ENCODE data around the gene CAMTA1.

DNA sequence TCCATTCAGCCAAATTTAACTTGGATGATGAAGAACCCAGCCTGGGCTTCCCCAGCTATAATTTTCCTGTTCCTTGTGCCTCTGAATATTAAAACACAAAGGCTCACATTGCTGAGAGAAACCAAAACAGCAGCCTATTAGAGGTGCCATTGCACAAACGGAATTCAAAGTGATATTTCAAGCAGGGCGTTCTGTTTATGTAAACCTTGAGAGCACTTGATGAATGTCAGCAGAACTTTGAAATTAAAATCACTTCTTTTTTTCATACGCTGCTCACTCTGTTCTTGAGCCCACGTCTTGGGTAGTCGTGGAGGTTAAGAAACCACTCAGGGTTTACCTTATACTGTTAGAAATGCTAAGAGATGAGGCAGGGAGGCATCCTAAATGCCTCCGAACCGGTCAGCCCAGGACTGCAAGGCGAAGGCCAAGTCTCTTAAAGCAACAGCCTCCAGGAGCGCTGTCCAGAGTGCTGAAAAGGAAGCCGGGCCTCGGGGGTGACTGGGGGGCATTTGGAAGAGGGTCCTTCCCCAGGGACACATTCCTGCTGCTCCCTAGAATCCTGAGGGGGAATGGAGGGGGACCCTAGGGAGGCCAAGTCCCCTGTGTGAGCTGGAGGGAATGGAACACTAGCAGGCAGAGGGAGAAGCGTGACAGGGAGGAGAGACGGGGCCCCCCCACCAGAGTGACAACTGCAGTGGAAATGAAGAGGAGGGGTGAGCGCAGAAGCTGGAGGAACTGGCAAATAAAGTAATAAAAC, 831.0 kb downstream of the CAMTA1 start:
- TF ChIP-seq RARB (CRISPR knock-in tag; IDR thresholded peaks at IDR 0.05) = no peak
- TF ChIP-seq ZNF70 (CRISPR knock-in tag; IDR thresholded peaks at IDR 0.05) = no peak
- no peak; the same call in 1 of the 2 replicates for TF ChIP-seq ZFP3 (CRISPR knock-in tag; IDR thresholded peaks at IDR 0.05)
- TF ChIP-seq, protein P1, sequence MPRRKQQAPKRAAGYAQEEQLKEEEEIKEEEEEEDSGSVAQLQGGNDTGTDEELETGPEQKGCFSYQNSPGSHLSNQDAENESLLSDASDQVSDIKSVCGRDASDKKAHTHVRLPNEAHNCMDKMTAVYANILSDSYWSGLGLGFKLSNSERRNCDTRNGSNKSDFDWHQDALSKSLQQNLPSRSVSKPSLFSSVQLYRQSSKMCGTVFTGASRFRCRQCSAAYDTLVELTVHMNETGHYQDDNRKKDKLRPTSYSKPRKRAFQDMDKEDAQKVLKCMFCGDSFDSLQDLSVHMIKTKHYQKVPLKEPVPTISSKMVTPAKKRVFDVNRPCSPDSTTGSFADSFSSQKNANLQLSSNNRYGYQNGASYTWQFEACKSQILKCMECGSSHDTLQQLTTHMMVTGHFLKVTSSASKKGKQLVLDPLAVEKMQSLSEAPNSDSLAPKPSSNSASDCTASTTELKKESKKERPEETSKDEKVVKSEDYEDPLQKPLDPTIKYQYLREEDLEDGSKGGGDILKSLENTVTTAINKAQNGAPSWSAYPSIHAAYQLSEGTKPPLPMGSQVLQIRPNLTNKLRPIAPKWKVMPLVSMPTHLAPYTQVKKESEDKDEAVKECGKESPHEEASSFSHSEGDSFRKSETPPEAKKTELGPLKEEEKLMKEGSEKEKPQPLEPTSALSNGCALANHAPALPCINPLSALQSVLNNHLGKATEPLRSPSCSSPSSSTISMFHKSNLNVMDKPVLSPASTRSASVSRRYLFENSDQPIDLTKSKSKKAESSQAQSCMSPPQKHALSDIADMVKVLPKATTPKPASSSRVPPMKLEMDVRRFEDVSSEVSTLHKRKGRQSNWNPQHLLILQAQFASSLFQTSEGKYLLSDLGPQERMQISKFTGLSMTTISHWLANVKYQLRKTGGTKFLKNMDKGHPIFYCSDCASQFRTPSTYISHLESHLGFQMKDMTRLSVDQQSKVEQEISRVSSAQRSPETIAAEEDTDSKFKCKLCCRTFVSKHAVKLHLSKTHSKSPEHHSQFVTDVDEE (CRISPR knock-in tag; IDR thresholded peaks at IDR 0.05) = no peak
- TF ChIP-seq, protein P2, sequence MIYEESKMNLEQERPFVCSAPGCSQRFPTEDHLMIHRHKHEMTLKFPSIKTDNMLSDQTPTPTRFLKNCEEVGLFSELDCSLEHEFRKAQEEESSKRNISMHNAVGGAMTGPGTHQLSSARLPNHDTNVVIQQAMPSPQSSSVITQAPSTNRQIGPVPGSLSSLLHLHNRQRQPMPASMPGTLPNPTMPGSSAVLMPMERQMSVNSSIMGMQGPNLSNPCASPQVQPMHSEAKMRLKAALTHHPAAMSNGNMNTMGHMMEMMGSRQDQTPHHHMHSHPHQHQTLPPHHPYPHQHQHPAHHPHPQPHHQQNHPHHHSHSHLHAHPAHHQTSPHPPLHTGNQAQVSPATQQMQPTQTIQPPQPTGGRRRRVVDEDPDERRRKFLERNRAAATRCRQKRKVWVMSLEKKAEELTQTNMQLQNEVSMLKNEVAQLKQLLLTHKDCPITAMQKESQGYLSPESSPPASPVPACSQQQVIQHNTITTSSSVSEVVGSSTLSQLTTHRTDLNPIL (CRISPR knock-in tag; IDR thresholded peaks at IDR 0.05; ENCODE audit: low read depth) = no peak
